Liver (tissue), 3 donors: Measurements from ENCODE around the gene GHRL.

Experiments
- CTCF ChIP-seq: fragments of 150-350 bp; IDR thresholded peaks from 2 replicates; pipeline ENCODE4 v1.5.1; 2017; ENCODE audit warnings: improper control_type of control experiment, low read depth, low read length; ENCODE audit not compliant: missing input control
- MAX ChIP-seq: IDR thresholded peaks from 2 replicates; pipeline ENCODE4 v1.6.1; 2016; ENCODE audit warnings: antibody characterized with exemption
- RAD21 ChIP-seq, 2 donors: IDR thresholded peaks; 2 replicates each; pipeline ENCODE4 v1.6.1; 2016; ENCODE audit warnings: antibody characterized with exemption in 2 of 2, mild to moderate bottlenecking in 2 of 2
- YY1 ChIP-seq: IDR thresholded peaks from 2 replicates; pipeline ENCODE4 v1.6.1; 2016; ENCODE audit warnings: antibody characterized with exemption, mild to moderate bottlenecking
- donor health status: healthy.
- donor health status: healthy.

GRCh38 chr3:10251006-10251405, 41.7 kb downstream of the GHRL start:
- TF ChIP-seq CTCF: no peak
- TF ChIP-seq RAD21 (IDR thresholded peaks at IDR 0.05): no peak
- no peak for TF ChIP-seq MAX
- TF ChIP-seq YY1: no peak
